Sigmoid colon (tissue), 7 donors: ENCODE results near the gene BCHE. TPM values are rescaled to one million over a fixed set of nuclear protein-coding genes. Genes with fewer than 3 reads are reported as not detected.

Experiments
- DNase-seq: peaks from one replicate; pipeline ENCODE4 v3.0.0-alpha.2; 2019
- H3K27ac ChIP-seq, 4 donors: fragments of 200-600 bp; sonication (generic); one replicate each; pipeline ENCODE4 v1.5.1; 2016 to 2019; ENCODE audit warnings: mild to moderate bottlenecking in 1 of 4
- H3K27me3 ChIP-seq, 3 donors: fragments of 200-600 bp; sonication (generic); one replicate each; pipeline ENCODE4 v1.5.1; 2019; ENCODE audit warnings: mild to moderate bottlenecking in 1 of 3
- H3K36me3 ChIP-seq, 4 donors: fragments of 200-600 bp; sonication (generic); one replicate each; pipeline ENCODE4 v1.5.1; 2016 to 2019
- H3K4me1 ChIP-seq, 4 donors: fragments of 200-600 bp; sonication (generic); one replicate each; pipeline ENCODE4 v1.5.1; 2017 to 2019
- H3K4me3 ChIP-seq, 4 donors: fragments of 200-600 bp; sonication (generic); one replicate each; pipeline ENCODE4 v1.5.1; 2017 to 2019; ENCODE audit warnings: mild to moderate bottlenecking in 2 of 4, moderate library complexity in 1 of 4
- H3K9me3 ChIP-seq, 4 donors: fragments of 200-600 bp in 3 of 4; sonication (generic) in 3 of 4; one replicate each; pipeline versions ENCODE4 v1.5.1 to v1.6.1; 2013 to 2019
- CTCF ChIP-seq, 4 experiments: fragments of 450-650 bp in 3 of 4; fragments of 200-600 bp in 1 of 4; IDR thresholded peaks; one replicate each; pipeline ENCODE4 v1.5.1; 2016 to 2019; ENCODE audit warnings: antibody characterized with exemption in 4 of 4, mild to moderate bottlenecking in 3 of 4, moderate library complexity in 2 of 4
- EP300 ChIP-seq, 4 donors: sonication (generic); formaldehyde crosslinking; IDR thresholded peaks; one replicate each; pipeline ENCODE4 v1.6.1; 2017; ENCODE audit warnings: antibody characterized with exemption in 4 of 4
- POLR2A ChIP-seq, 2 donors: fragments of 450-650 bp; IDR thresholded peaks; one replicate each; pipeline ENCODE4 v1.6.1; 2016; ENCODE audit warnings: antibody characterized with exemption in 2 of 2, mild to moderate bottlenecking in 2 of 2, moderate library complexity in 2 of 2
- POLR2AphosphoS5 ChIP-seq, 4 donors: sonication (generic); formaldehyde crosslinking; IDR thresholded peaks; one replicate each; pipeline ENCODE4 v1.6.1; 2017; ENCODE audit warnings: antibody characterized with exemption in 4 of 4
- WGBS, 2 donors: extraction: QIAGEN DNeasy Blood & Tissue Kit; methylation state at CpG; one replicate each; pipeline ENCODE4 v1.1.7; 2013; 5-methylcytosine and 5-hydroxymethylcytosine counted together
- intact Hi-C: fragments of 100-400 bp; cut with DNase I; formaldehyde crosslinking; loops from one replicate; pipeline ENCODE4 v1.15.1; 2023
- polyA plus RNA-seq, 3 donors: library from polyadenylated mRNA; stranded (reverse); fragments of 200-250 nt; gene quantifications; one replicate each; pipeline ENCODE4 v1.2.3, GENCODE V29; 2013
- total RNA-seq, 4 donors: library from RNA; depleted of rRNA; stranded (reverse); fragments of >200 nt; gene quantifications; one replicate each; pipeline ENCODE4 v1.1.0, GENCODE V29; 2016
- donor health status: healthy with polysubstance abuse.
- donor health status: Bipolar disorder and iron deficiency.
- donor health status: healthy.

The BCHE gene
- total and polyA plus RNA-seq, 7 donors: 0.23 to 88.1 (median 34.9) TPM

- Histone ChIP-seq H3K4me3 (no peak overlapping the region), H3K9me3 (no peaks in the 10 kb centered on the region), H3K4me1 (no peaks in the 10 kb centered on the region), H3K27ac (no peak overlapping the region), H3K36me3 (no peaks in the 10 kb centered on the region), H3K27me3 (no peaks in the 10 kb centered on the region)
- intact Hi-C loops: no loop called here
- DNase-seq: no peak
- TF ChIP-seq EP300 (IDR thresholded peaks at IDR 0.05): no peak
- TF ChIP-seq POLR2A (IDR thresholded peaks at IDR 0.05): no peak
- no peak for TF ChIP-seq POLR2AphosphoS5 (IDR thresholded peaks at IDR 0.05)
- TF ChIP-seq CTCF (IDR thresholded peaks at IDR 0.05): no peak
- 95% methylated on average over 2 of the region's 2 CpGs for WGBS, 2 donors
Measured at GRCh38 chr3:165883117-165883516, 45.9 kb upstream of the BCHE start.

- TF ChIP-seq EP300 (IDR thresholded peaks at IDR 0.05) (no peak), POLR2AphosphoS5 (IDR thresholded peaks at IDR 0.05) (no peak), POLR2A (IDR thresholded peaks at IDR 0.05) (no peak), CTCF (IDR thresholded peaks at IDR 0.05) (no peak)
Measured at GRCh38 chr3:165875644-165876043, 38.4 kb upstream of the BCHE start.

GRCh38 chr3:165874663-165875489 is 37.7 kb upstream of the BCHE start:
- DNase-seq: no peak
- no peaks in the 10 kb centered on the region for H3K4me1 ChIP-seq
- peaks cover 0 to 3% (median 0%) of the 10 kb centered on the region in 4 donors for H3K9me3 ChIP-seq
- no peak for TF ChIP-seq CTCF (IDR thresholded peaks at IDR 0.05)
- TF ChIP-seq POLR2AphosphoS5 (IDR thresholded peaks at IDR 0.05): no peak
- intact Hi-C loops: no loop called here
- 83 to 88% methylated on average over 18 of the region's 18 CpGs for WGBS, 2 donors
- no peaks in the 10 kb centered on the region for H3K27me3 ChIP-seq
- H3K4me3 ChIP-seq: no peak overlapping the region
- no peaks in the 10 kb centered on the region for H3K36me3 ChIP-seq
- H3K27ac ChIP-seq: no peak overlapping the region

More at GRCh38 chr3:165875644-165876043, 38.4 kb upstream of the BCHE start:
- H3K27me3 ChIP-seq: no peaks in the 10 kb centered on the region
- no peaks in the 10 kb centered on the region for H3K4me1 ChIP-seq
- 88% methylated on average over 6 of the region's 6 CpGs for WGBS, 2 donors
- no peak for DNase-seq
- intact Hi-C loops: no loop called here
- no peak overlapping the region for H3K4me3 ChIP-seq
- H3K9me3 ChIP-seq: no peaks in the 10 kb centered on the region
- H3K27ac ChIP-seq: no peak overlapping the region
- no peaks in the 10 kb centered on the region for H3K36me3 ChIP-seq

- TF ChIP-seq POLR2AphosphoS5 (IDR thresholded peaks at IDR 0.05): no peak
- TF ChIP-seq EP300 (IDR thresholded peaks at IDR 0.05): no peak
- TF ChIP-seq POLR2A (IDR thresholded peaks at IDR 0.05): no peak
- no peak for TF ChIP-seq CTCF (IDR thresholded peaks at IDR 0.05)
- no peak for DNase-seq
- no peaks in the 10 kb centered on the region for H3K4me1 ChIP-seq
- H3K4me3 ChIP-seq: no peak overlapping the region
- peaks cover 0 to 3% (median 0%) of the 10 kb centered on the region in 4 donors for H3K9me3 ChIP-seq
- whole genome bisulfite sequencing, 2 donors: 80 to 90% methylated on average over 5 of the region's 5 CpGs
- no peaks in the 10 kb centered on the region for H3K27me3 ChIP-seq
- H3K36me3 ChIP-seq: no peaks in the 10 kb centered on the region
- intact Hi-C loops: no loop called here
- H3K27ac ChIP-seq: no peak overlapping the region
Measured at GRCh38 chr3:165868088-165868487, 30.9 kb upstream of the BCHE start.
